Gastrocnemius medialis (tissue), 4 donors: Measurements from ENCODE around the gene NCAN.

Experiments
- CTCF ChIP-seq, 5 experiments: fragments of 450-650 bp in 3 of 5; fragments of 200-600 bp in 2 of 5; sonication (generic) in 2 of 5; IDR thresholded peaks in 4 of 5; conservative IDR thresholded peaks in 1 of 5; 1 replicate in 4 of 5; 2 replicates in 1 of 5; pipeline ENCODE4 v1.5.1; 2016 to 2019; ENCODE audit warnings: antibody characterized with exemption in 5 of 5, mild to moderate bottlenecking in 3 of 5, moderate library complexity in 3 of 5
- POLR2A ChIP-seq, 2 donors: fragments of 450-650 bp; IDR thresholded peaks; one replicate each; pipeline ENCODE4 v1.6.1; 2017; ENCODE audit warnings: antibody characterized with exemption in 2 of 2, mild to moderate bottlenecking in 2 of 2, moderate library complexity in 2 of 2

GRCh38 chr19:19205416-19206410 lies 6.0 kb upstream of the NCAN start:
- TF ChIP-seq CTCF (IDR thresholded peaks at IDR 0.05 in 4 of 5, conservative IDR thresholded peaks at IDR 0.05 in 1 of 5) = no peak
- no peak for TF ChIP-seq POLR2A (IDR thresholded peaks at IDR 0.05)
